Measurements from ENCODE around the gene CHD6. TPM values are rescaled to one million over a fixed set of nuclear protein-coding genes. Genes with fewer than 3 reads are reported as not detected.
A peak's percentile ranks its signal among the peaks of the same experiment; 100 is the strongest.

CHD6 gene
- total and polyA plus RNA-seq, 2 of the 13 experiments (the other 11 are each of a cell fraction or from before 2014, with no cell fraction given), result 14.4 to 52.0 TPM

DNA sequence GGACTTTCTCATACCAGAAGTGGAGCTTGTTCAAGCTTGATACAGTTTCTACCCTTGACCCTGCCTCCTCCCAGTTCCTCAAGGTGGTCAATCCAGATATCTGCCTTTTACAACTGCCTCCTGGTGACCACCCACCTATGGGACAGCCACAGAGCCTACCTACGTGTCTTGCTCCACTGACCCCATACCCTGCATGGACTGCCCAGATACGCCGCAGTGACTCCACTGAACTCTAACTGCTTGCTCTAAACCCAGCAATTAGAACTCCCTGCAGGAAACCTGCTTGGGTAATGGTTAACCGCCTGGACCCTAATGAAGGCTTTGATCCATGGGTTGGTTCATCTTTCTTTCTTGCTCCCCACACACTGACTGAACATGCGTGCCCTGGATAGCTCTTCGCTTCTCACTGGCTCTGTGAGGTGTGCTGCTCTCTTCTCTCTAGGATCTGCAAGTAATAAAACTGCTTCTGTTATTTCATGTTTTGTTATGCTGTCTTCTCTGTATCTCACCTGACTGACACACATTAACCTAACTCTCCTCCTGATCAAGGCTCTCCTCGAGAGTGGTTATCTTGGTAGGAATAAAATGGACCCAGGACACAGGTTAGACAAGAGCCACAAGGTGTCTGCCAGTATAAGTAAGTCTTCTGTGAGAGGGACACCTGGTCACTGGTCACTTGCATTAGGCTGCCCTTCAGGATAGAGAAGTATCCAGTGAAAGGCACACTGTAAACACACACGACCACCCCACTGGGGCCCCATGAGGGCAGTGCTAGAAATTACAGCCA lies 79.2 kb downstream of the CHD6 start (continued):
- no peak for TF ChIP-seq ELF4 (CRISPR knock-in tag; IDR thresholded peaks at IDR 0.05; ENCODE audit: borderline replicate concordance)
- TF ChIP-seq, protein P1, sequence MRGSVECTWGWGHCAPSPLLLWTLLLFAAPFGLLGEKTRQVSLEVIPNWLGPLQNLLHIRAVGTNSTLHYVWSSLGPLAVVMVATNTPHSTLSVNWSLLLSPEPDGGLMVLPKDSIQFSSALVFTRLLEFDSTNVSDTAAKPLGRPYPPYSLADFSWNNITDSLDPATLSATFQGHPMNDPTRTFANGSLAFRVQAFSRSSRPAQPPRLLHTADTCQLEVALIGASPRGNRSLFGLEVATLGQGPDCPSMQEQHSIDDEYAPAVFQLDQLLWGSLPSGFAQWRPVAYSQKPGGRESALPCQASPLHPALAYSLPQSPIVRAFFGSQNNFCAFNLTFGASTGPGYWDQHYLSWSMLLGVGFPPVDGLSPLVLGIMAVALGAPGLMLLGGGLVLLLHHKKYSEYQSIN (CRISPR knock-in tag; IDR thresholded peaks at IDR 0.05; ENCODE audit: borderline replicate concordance), result no peak
- TF ChIP-seq, protein P2, sequence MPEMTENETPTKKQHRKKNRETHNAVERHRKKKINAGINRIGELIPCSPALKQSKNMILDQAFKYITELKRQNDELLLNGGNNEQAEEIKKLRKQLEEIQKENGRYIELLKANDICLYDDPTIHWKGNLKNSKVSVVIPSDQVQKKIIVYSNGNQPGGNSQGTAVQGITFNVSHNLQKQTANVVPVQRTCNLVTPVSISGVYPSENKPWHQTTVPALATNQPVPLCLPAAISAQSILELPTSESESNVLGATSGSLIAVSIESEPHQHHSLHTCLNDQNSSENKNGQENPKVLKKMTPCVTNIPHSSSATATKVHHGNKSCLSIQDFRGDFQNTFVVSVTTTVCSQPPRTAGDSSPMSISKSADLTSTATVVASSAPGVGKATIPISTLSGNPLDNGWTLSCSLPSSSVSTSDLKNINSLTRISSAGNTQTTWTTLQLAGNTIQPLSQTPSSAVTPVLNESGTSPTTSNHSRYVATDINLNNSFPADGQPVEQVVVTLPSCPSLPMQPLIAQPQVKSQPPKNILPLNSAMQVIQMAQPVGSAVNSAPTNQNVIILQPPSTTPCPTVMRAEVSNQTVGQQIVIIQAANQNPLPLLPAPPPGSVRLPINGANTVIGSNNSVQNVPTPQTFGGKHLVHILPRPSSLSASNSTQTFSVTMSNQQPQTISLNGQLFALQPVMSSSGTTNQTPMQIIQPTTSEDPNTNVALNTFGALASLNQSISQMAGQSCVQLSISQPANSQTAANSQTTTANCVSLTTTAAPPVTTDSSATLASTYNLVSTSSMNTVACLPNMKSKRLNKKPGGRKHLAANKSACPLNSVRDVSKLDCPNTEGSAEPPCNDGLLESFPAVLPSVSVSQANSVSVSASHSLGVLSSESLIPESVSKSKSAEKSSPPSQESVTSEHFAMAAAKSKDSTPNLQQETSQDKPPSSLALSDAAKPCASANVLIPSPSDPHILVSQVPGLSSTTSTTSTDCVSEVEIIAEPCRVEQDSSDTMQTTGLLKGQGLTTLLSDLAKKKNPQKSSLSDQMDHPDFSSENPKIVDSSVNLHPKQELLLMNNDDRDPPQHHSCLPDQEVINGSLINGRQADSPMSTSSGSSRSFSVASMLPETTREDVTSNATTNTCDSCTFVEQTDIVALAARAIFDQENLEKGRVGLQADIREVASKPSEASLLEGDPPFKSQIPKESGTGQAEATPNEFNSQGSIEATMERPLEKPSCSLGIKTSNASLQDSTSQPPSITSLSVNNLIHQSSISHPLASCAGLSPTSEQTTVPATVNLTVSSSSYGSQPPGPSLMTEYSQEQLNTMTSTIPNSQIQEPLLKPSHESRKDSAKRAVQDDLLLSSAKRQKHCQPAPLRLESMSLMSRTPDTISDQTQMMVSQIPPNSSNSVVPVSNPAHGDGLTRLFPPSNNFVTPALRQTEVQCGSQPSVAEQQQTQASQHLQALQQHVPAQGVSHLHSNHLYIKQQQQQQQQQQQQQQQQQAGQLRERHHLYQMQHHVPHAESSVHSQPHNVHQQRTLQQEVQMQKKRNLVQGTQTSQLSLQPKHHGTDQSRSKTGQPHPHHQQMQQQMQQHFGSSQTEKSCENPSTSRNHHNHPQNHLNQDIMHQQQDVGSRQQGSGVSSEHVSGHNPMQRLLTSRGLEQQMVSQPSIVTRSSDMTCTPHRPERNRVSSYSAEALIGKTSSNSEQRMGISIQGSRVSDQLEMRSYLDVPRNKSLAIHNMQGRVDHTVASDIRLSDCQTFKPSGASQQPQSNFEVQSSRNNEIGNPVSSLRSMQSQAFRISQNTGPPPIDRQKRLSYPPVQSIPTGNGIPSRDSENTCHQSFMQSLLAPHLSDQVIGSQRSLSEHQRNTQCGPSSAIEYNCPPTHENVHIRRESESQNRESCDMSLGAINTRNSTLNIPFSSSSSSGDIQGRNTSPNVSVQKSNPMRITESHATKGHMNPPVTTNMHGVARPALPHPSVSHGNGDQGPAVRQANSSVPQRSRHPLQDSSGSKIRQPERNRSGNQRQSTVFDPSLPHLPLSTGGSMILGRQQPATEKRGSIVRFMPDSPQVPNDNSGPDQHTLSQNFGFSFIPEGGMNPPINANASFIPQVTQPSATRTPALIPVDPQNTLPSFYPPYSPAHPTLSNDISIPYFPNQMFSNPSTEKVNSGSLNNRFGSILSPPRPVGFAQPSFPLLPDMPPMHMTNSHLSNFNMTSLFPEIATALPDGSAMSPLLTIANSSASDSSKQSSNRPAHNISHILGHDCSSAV (CRISPR knock-in tag; IDR thresholded peaks at IDR 0.05; ENCODE audit: borderline replicate concordance), result no peak
- TF ChIP-seq, protein P3, sequence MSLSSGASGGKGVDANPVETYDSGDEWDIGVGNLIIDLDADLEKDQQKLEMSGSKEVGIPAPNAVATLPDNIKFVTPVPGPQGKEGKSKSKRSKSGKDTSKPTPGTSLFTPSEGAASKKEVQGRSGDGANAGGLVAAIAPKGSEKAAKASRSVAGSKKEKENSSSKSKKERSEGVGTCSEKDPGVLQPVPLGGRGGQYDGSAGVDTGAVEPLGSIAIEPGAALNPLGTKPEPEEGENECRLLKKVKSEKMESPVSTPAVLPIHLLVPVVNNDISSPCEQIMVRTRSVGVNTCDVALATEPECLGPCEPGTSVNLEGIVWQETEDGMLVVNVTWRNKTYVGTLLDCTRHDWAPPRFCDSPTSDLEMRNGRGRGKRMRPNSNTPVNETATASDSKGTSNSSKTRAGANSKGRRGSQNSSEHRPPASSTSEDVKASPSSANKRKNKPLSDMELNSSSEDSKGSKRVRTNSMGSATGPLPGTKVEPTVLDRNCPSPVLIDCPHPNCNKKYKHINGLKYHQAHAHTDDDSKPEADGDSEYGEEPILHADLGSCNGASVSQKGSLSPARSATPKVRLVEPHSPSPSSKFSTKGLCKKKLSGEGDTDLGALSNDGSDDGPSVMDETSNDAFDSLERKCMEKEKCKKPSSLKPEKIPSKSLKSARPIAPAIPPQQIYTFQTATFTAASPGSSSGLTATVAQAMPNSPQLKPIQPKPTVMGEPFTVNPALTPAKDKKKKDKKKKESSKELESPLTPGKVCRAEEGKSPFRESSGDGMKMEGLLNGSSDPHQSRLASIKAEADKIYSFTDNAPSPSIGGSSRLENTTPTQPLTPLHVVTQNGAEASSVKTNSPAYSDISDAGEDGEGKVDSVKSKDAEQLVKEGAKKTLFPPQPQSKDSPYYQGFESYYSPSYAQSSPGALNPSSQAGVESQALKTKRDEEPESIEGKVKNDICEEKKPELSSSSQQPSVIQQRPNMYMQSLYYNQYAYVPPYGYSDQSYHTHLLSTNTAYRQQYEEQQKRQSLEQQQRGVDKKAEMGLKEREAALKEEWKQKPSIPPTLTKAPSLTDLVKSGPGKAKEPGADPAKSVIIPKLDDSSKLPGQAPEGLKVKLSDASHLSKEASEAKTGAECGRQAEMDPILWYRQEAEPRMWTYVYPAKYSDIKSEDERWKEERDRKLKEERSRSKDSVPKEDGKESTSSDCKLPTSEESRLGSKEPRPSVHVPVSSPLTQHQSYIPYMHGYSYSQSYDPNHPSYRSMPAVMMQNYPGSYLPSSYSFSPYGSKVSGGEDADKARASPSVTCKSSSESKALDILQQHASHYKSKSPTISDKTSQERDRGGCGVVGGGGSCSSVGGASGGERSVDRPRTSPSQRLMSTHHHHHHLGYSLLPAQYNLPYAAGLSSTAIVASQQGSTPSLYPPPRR (CRISPR knock-in tag; IDR thresholded peaks at IDR 0.05; ENCODE audit: borderline replicate concordance), result peak; percentile 74
- TF ChIP-seq ZSCAN12 (CRISPR knock-in tag; IDR thresholded peaks at IDR 0.05), result no peak
- TF ChIP-seq, protein P4, sequence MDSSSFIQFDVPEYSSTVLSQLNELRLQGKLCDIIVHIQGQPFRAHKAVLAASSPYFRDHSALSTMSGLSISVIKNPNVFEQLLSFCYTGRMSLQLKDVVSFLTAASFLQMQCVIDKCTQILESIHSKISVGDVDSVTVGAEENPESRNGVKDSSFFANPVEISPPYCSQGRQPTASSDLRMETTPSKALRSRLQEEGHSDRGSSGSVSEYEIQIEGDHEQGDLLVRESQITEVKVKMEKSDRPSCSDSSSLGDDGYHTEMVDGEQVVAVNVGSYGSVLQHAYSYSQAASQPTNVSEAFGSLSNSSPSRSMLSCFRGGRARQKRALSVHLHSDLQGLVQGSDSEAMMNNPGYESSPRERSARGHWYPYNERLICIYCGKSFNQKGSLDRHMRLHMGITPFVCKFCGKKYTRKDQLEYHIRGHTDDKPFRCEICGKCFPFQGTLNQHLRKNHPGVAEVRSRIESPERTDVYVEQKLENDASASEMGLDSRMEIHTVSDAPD (CRISPR knock-in tag; IDR thresholded peaks at IDR 0.05), result peak; percentile 46; the same call in 1 of the 2 replicates
- peak; percentile 28; the same call in 1 of the 2 replicates for TF ChIP-seq HMG20B (CRISPR knock-in tag; conservative IDR thresholded peaks at IDR 0.05)
- 0 out of 2 replicates have a peak, but pooled peaks have one; percentile 4 for TF ChIP-seq ZNF629 (CRISPR knock-in tag; conservative IDR thresholded peaks at IDR 0.05)
- no peak for TF ChIP-seq RFX1 (IDR thresholded peaks at IDR 0.05)

All from HepG2 (cell line).